Measurements from ENCODE around the gene ZHX3. TPM values are rescaled to one million over a fixed set of nuclear protein-coding genes. Genes with fewer than 3 reads are reported as not detected.
A peak's percentile ranks its signal among the peaks of the same experiment; 100 is the strongest.

The ZHX3 gene
- total RNA-seq, 1 donor from 2014 or later, result 26.8 TPM

DNA sequence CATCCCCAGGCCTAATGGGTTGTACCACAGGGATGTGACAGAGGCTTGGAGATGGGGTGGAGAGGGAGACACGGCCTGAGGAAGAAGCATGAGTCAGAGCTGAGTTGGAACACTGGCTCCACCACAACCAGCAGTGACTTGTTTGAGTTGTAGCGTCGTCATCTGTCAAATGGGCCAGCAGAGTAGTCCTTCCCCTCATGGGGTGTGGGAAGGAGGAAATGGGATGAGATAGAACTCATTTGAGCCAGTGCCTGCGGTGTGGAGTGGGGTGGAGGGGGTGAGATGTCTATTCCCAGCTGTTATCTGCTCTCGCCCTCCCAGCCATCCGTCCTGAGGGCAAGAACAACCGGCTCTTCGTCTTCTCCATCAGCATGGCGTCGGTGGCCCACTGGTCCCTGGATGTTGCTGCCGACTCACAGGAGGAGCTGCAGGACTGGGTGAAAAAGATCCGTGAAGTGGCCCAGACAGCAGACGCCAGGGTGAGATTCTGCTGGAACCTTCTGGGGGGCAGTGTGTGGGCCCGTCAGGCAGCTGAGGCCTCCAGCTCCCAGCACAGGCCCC is 147.7 kb downstream of the ZHX3 start:
- H3K27ac ChIP-seq, result peak overlapping the region; percentile 4
- TF ChIP-seq, protein P1, sequence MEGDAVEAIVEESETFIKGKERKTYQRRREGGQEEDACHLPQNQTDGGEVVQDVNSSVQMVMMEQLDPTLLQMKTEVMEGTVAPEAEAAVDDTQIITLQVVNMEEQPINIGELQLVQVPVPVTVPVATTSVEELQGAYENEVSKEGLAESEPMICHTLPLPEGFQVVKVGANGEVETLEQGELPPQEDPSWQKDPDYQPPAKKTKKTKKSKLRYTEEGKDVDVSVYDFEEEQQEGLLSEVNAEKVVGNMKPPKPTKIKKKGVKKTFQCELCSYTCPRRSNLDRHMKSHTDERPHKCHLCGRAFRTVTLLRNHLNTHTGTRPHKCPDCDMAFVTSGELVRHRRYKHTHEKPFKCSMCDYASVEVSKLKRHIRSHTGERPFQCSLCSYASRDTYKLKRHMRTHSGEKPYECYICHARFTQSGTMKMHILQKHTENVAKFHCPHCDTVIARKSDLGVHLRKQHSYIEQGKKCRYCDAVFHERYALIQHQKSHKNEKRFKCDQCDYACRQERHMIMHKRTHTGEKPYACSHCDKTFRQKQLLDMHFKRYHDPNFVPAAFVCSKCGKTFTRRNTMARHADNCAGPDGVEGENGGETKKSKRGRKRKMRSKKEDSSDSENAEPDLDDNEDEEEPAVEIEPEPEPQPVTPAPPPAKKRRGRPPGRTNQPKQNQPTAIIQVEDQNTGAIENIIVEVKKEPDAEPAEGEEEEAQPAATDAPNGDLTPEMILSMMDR (IDR thresholded peaks at IDR 0.05), result no peak
- TF ChIP-seq POLR2AphosphoS5 (IDR thresholded peaks at IDR 0.05; ENCODE audit: insufficient read depth in 1 of 2, low read depth in 1 of 2) (no peak), POLR2A (IDR thresholded peaks at IDR 0.05) (no peak)
- no peaks in the 10 kb centered on the region for H3K9me3 ChIP-seq
- H3K4me3 ChIP-seq, result no peak overlapping the region
- peaks cover 30% of the 10 kb centered on the region for H3K4me1 ChIP-seq
- intact Hi-C loops (cut with DNase I), result loop anchor here (5.0 kb wide), 1 partner anchor 172 kb away; the partner anchor contains the start of gene LPIN3
- peaks cover 0 to 86% of the 10 kb centered on the region in 2 donors for H3K36me3 ChIP-seq
- DNase-seq (ENCODE audit: extremely low spot score in 2 of 2), result no peak
- no peaks in the 10 kb centered on the region for H3K27me3 ChIP-seq

DNA sequence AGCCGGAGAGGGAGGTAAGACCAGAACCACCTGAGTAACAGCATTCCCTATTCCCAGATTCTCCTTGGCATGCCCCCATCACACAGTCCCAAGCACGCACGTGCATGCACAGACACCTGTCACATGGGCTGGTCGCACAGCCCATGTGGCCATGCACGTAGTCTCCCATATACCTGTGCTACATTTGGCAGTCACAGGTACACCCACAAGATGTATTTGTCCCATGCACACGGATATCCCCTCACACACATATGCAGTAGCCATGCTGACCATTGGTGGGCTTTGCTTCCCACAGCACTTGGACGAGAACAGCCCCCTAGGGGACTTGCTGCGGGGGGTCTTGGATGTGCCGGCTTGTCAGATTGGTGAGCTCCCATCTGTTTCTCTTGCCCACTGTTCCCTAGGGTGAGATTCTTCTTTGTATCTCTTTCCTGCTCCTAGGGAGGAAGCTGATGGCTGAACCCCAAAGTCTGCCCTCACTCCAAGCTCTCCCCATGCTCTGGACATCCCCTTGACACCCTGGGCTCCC is 148.3 kb downstream of the ZHX3 start:
- H3K27ac ChIP-seq, result peak overlapping the region; percentile 4
- no peak overlapping the region for H3K4me3 ChIP-seq
- no peaks in the 10 kb centered on the region for H3K27me3 ChIP-seq
- peaks cover 24% of the 10 kb centered on the region for H3K4me1 ChIP-seq
- peaks cover 0 to 86% of the 10 kb centered on the region in 2 donors for H3K36me3 ChIP-seq
- intact Hi-C loops (cut with DNase I), result no loop called here
- TF ChIP-seq POLR2AphosphoS5 (IDR thresholded peaks at IDR 0.05; ENCODE audit: insufficient read depth in 1 of 2, low read depth in 1 of 2) (no peak), POLR2A (IDR thresholded peaks at IDR 0.05) (no peak)
- TF ChIP-seq, protein P1 (IDR thresholded peaks at IDR 0.05), result no peak
- H3K9me3 ChIP-seq, result no peaks in the 10 kb centered on the region
- DNase-seq (ENCODE audit: extremely low spot score in 2 of 2), result no peak

DNA sequence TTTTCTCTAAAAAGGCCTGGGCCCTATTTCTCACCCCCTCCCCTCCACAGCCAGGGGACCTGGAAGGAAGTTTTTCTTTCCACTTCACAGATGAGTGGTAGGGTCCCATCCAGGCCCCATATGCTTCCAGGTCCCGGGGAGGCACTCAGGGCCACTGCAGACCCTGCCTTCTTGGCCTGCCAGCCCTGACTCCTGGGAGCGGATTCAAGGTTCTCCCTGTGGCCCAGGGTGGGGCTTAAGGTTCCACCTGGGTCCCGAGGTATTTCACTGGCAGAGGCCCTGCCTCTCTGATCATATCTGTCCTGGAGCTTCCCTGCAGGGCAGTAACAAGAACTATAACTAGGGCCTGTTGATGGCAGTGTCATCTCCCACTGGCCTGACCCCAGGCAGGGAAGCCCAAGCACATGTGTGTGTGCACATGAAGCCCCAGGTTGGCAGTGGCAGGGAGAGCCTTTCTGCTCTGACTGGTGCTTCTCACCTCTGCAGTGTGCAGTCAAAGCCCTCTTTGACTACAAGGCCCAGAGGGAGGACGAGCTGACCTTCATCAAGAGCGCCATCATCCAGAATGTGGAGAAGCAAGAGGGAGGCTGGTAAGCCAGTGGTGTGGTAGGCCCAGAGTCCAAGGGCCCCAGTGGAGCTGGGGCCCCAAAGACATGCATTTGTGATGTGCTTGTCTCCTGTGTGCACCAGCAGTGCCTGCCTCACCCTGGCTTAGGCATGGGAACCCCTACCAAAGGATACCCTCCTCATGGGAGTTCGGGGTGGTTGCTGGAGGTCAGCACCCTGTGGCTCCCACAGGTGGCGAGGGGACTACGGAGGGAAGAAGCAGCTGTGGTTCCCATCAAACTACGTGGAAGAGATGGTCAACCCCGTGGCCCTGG is 149.0 kb downstream of the ZHX3 start:
- TF ChIP-seq, protein P1 (IDR thresholded peaks at IDR 0.05), result no peak
- no peaks in the 10 kb centered on the region for H3K27me3 ChIP-seq
- H3K27ac ChIP-seq, result no peak overlapping the region
- intact Hi-C loops (cut with DNase I), result no loop called here
- peaks cover 0 to 87% of the 10 kb centered on the region in 2 donors for H3K36me3 ChIP-seq
- H3K4me1 ChIP-seq, result peaks cover 19% of the 10 kb centered on the region
- H3K9me3 ChIP-seq, result no peaks in the 10 kb centered on the region
- H3K4me3 ChIP-seq, result no peak overlapping the region
- no peak for DNase-seq (ENCODE audit: extremely low spot score in 2 of 2)

DNA sequence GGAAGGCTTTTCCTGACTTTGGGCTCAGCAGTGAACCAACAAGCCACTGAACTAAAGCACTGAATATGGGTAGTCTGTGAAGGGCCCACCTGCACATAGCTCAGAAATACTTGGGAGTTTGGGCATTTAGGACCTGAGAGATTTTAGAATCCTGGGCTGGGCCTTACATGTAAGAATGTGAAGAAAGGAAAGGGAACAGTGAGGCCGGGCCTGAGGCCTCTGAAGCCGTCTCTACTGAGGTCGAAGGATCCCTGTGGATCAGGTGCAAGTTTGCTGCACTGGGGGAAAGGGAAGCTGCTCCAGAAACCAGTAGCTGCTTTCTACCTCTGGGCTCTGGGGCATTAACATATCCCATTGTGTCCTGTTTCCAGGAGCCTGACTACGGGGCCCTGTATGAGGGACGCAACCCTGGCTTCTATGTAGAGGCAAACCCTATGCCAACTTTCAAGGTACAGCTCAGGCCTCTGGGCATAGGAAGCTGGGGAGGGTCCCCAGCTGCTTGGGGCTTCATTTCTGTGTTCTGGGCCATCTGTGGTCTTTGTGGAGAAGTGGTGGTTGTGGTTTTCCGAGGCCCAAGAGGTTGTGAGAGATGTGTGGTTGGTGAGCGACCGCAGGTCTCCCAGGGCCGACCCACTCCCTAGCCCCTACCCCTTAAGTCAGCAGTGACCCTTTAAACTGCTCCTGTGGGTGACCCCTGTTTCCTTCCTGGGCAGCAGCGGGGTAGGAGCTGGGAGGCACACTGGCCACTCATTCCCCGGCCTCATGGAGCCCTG is 149.9 kb downstream of the ZHX3 start:
- Histone ChIP-seq H3K4me3 (no peak overlapping the region), H3K36me3 (peaks cover 0 to 90% of the 10 kb centered on the region in 2 donors), H3K27me3 (no peaks in the 10 kb centered on the region), H3K9me3 (no peaks in the 10 kb centered on the region), H3K27ac (no peak overlapping the region), H3K4me1 (peaks cover 12% of the 10 kb centered on the region)
- intact Hi-C loops (cut with DNase I), result no loop called here
- TF ChIP-seq POLR2A (IDR thresholded peaks at IDR 0.05), result no peak
- TF ChIP-seq, protein P1 (IDR thresholded peaks at IDR 0.05), result no peak
- no peak for TF ChIP-seq POLR2AphosphoS5 (IDR thresholded peaks at IDR 0.05; ENCODE audit: insufficient read depth in 1 of 2, low read depth in 1 of 2)
- DNase-seq (ENCODE audit: extremely low spot score in 2 of 2), result no peak
